Stimulated activated CD8-positive, alpha-beta memory T cell treated with anti-CD3 and anti-CD28 coated beads, Interleukin-2, amount 100 ng/mL, for 1 hour (primary cell): ENCODE measurements around the gene GUCY2D.

ENCODE experiments used
- DNase-seq, 2 donors: peaks; one replicate each; pipeline ENCODE4 v3.0.0-alpha.2; 2020; ENCODE audit warnings: low read depth in 2 of 2

Gene GUCY2D

GRCh38 chr17:8063761-8064534 lies 61.5 kb downstream of the GUCY2D start:
- no peak for DNase-seq

GRCh38 chr17:8064561-8065019 lies 62.2 kb downstream of the GUCY2D start:
- DNase-seq = no peak

GRCh38 chr17:8066841-8067775 lies 64.7 kb downstream of the GUCY2D start:
- no peak for DNase-seq

- DNase-seq = no peak
Measured at GRCh38 chr17:8067806-8068205, 65.4 kb downstream of the GUCY2D start.

DNA sequence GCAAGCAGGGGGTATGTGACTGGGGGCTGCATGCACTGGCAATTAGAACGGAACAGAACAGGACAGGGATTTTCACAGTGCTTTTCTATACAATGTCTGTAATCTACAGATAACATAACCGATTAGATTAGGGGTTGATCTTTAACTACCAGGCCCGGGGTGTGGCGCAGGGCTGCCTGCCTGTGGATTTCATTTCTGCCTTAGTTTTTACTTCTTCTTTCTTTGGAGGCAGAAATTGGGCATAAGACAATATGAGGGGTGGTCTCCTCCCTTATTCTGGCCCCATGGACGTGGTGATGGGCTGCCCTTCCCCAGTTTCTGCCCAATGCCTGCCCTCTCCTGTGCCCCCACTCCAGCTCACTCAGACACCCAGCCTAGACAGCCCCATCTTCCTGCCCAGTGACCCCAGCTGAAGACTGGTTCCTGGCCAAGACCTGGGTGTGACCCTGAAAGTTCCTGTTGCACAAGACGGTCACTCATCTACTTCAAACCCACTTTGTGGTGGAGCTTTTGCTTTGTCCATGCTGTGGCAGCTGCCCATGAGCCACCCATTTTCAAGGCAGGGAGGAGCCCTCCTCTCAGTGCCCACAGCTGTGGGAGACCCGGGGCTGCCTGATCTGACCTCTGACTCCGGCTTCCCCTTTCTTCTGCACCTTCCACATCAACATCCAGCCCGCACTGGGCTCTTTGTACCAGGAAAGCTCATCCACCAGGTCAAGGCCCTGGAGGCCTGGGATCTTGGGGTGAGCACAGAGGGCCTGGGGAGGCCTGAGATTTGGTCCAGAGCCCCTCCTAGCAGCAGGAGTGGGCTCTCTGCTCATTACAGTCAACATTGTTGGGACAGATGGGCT lies 66.5 kb downstream of the GUCY2D start:
- DNase-seq = no peak

GRCh38 chr17:8069587-8069860 lies 67.1 kb downstream of the GUCY2D start:
- DNase-seq = no peak
